ENCODE data around the gene CEP95. TPM values are rescaled to one million over a fixed set of nuclear protein-coding genes. Genes with fewer than 3 reads are reported as not detected.
"Not testable (repeated sequence)": the region's sequence is repeated elsewhere in the genome, so short reads cannot be mapped to it uniquely, and the experiment has no call there.

Gene CEP95
- total RNA-seq, 4 donors from 2014 or later, result 6.5 to 18.8 (median 17.7) TPM

GRCh38 chr17:64574646-64575045, 67.9 kb downstream of the CEP95 start:
- TF ChIP-seq POLR2A (IDR thresholded peaks at IDR 0.05) (no peak), CTCF (IDR thresholded peaks at IDR 0.05 in 4 of 5, conservative IDR thresholded peaks at IDR 0.05 in 1 of 5) (no peak)
- Histone ChIP-seq H3K27me3 (no peaks in the 10 kb centered on the region), H3K9me3 (no peaks in the 10 kb centered on the region), H3K4me3 (no peak overlapping the region), H3K36me3 (peaks cover 0 to 38% of the 10 kb centered on the region in 2 donors), H3K27ac (no peak overlapping the region), H3K4me1 (peaks cover 0 to 3% of the 10 kb centered on the region in 2 donors)
- in situ Hi-C loops (cut with MboI; ENCODE audit: low sequenced_read_pairs in 4 of 4) (no loop called here), intact Hi-C loops (cut with DNase I; ENCODE audit: low total_unique reads) (no loop called here)
- ATAC-seq (no peak), DNase-seq (no peak)

GRCh38 chr17:64575431-64575830, 68.7 kb downstream of the CEP95 start:
- H3K27ac ChIP-seq, result no peak overlapping the region
- TF ChIP-seq POLR2A (IDR thresholded peaks at IDR 0.05) (no peak), CTCF (IDR thresholded peaks at IDR 0.05 in 4 of 5, conservative IDR thresholded peaks at IDR 0.05 in 1 of 5) (no peak)
- H3K4me1 ChIP-seq, result peaks cover 0 to 4% of the 10 kb centered on the region in 2 donors
- H3K36me3 ChIP-seq, result peaks cover 0 to 41% of the 10 kb centered on the region in 2 donors
- intact Hi-C loops (cut with DNase I; ENCODE audit: low total_unique reads), result no loop called here
- no peak overlapping the region for H3K4me3 ChIP-seq
- no peaks in the 10 kb centered on the region for H3K9me3 ChIP-seq
- no peaks in the 10 kb centered on the region for H3K27me3 ChIP-seq
- ATAC-seq (no peak), DNase-seq (no peak)
- in situ Hi-C loops (cut with MboI; ENCODE audit: low sequenced_read_pairs in 4 of 4), result no loop called here

GRCh38 chr17:64577025-64577424, 70.2 kb downstream of the CEP95 start:
- H3K4me1 ChIP-seq; in situ Hi-C loops (cut with MboI; ENCODE audit: low sequenced_read_pairs in 4 of 4); H3K27ac ChIP-seq; H3K27me3 ChIP-seq; intact Hi-C loops (cut with DNase I; ENCODE audit: low total_unique reads); ATAC-seq; H3K9me3 ChIP-seq; DNase-seq; H3K4me3 ChIP-seq: not testable (repeated sequence)
- H3K36me3 ChIP-seq, result peaks cover 0 to 41% of the 10 kb centered on the region in 2 donors

GRCh38 chr17:64579917-64580316, 73.1 kb downstream of the CEP95 start:
- Histone ChIP-seq H3K27ac (no peak overlapping the region), H3K36me3 (peaks cover 0 to 56% of the 10 kb centered on the region in 2 donors), H3K9me3 (no peaks in the 10 kb centered on the region), H3K4me3 (no peak overlapping the region), H3K4me1 (peaks cover 0 to 4% of the 10 kb centered on the region in 2 donors), H3K27me3 (no peaks in the 10 kb centered on the region)
- ATAC-seq, result no peak
- in situ Hi-C loops (cut with MboI; ENCODE audit: low sequenced_read_pairs in 4 of 4), result no loop called here
- no peak for DNase-seq
- no peak for TF ChIP-seq POLR2A (IDR thresholded peaks at IDR 0.05)
- no peak for TF ChIP-seq CTCF (IDR thresholded peaks at IDR 0.05 in 4 of 5, conservative IDR thresholded peaks at IDR 0.05 in 1 of 5)
- intact Hi-C loops (cut with DNase I; ENCODE audit: low total_unique reads), result no loop called here

- DNase-seq, result no peak
- H3K36me3 ChIP-seq, result peaks cover 0 to 54% of the 10 kb centered on the region in 2 donors
- intact Hi-C loops (cut with DNase I; ENCODE audit: low total_unique reads), result no loop called here
- no peak for ATAC-seq
- H3K9me3 ChIP-seq, result no peaks in the 10 kb centered on the region
- no peak overlapping the region for H3K27ac ChIP-seq
- no peak overlapping the region for H3K4me3 ChIP-seq
- TF ChIP-seq CTCF (IDR thresholded peaks at IDR 0.05 in 4 of 5, conservative IDR thresholded peaks at IDR 0.05 in 1 of 5), result no peak
- no peak for TF ChIP-seq POLR2A (IDR thresholded peaks at IDR 0.05)
- peaks cover 0 to 4% of the 10 kb centered on the region in 2 donors for H3K4me1 ChIP-seq
- in situ Hi-C loops (cut with MboI; ENCODE audit: low sequenced_read_pairs in 4 of 4), result no loop called here
- no peaks in the 10 kb centered on the region for H3K27me3 ChIP-seq
These were observed 73.9 kb downstream of the CEP95 start for GRCh38 chr17:64580384-64581315.
